Loucy (cell line): ENCODE results near the gene GTPBP4.

Source experiments
- EZH2phosphoT487 ChIP-seq: fragments of 200-600 bp; IDR thresholded peaks from 2 replicates; pipeline ENCODE4 v1.6.1; 2018; ENCODE audit warnings: antibody characterized with exemption, mild to moderate bottlenecking, moderate library complexity, borderline replicate concordance
- TF ChIP-seq, protein P1 (sequence below): fragments of 200-600 bp; sonication (generic); conservative IDR thresholded peaks from 2 replicates; pipeline ENCODE4 v1.5.1; 2014; ENCODE audit warnings: mild to moderate bottlenecking, antibody characterized with exemption, low read length

DNA sequence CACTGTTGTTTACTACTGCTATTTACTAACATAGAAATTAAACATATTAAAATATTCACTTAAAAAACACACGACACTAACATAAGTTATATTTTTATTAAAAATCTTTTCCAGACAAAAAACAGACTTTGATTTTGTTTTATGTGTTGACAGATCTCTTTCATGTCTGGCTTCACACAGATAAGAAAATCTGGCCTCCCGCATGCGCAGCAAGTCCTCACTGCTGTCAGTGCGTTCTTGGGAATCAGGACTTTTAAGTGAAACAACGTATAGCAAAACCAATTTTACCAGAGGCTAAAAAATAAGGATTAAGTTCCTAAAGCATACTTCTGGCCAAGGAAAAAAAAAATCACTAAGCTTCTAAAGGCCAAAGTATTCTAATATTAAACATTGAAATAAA, 61.9 kb downstream of the GTPBP4 start:
- TF ChIP-seq, protein P1, sequence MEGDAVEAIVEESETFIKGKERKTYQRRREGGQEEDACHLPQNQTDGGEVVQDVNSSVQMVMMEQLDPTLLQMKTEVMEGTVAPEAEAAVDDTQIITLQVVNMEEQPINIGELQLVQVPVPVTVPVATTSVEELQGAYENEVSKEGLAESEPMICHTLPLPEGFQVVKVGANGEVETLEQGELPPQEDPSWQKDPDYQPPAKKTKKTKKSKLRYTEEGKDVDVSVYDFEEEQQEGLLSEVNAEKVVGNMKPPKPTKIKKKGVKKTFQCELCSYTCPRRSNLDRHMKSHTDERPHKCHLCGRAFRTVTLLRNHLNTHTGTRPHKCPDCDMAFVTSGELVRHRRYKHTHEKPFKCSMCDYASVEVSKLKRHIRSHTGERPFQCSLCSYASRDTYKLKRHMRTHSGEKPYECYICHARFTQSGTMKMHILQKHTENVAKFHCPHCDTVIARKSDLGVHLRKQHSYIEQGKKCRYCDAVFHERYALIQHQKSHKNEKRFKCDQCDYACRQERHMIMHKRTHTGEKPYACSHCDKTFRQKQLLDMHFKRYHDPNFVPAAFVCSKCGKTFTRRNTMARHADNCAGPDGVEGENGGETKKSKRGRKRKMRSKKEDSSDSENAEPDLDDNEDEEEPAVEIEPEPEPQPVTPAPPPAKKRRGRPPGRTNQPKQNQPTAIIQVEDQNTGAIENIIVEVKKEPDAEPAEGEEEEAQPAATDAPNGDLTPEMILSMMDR: no peak
- no peak for TF ChIP-seq EZH2phosphoT487
